Measurements from ENCODE around the gene CROCC. TPM values are rescaled to one million over a fixed set of nuclear protein-coding genes. Genes with fewer than 3 reads are reported as not detected.

Gene CROCC
- total and polyA plus RNA-seq, 9 of the 15 experiments (the other 6 are each of a cell fraction or from before 2014, with no cell fraction given) = 0.17 to 15.4 (median 7.6) TPM

DNA sequence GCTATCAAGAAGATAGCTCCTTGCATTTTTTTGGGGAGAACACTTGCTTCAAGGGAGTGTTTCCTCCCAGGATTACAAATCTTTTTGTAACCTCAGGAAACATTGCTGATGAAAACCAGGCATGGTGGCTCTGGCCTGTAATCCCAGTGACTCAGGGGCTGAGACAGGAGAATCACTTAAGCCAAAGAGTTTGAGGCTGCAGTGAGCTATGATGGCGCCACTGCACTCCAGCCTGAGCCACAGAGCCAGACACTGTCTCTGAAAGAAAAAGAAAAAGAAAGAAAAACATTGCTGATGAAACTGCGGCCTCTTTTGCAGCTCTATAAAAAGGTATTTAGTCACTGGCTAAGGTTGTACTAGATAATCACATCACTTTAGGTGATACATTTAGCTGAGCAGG, 18.7 kb upstream of the CROCC start (continued):
- TF ChIP-seq, protein P1, sequence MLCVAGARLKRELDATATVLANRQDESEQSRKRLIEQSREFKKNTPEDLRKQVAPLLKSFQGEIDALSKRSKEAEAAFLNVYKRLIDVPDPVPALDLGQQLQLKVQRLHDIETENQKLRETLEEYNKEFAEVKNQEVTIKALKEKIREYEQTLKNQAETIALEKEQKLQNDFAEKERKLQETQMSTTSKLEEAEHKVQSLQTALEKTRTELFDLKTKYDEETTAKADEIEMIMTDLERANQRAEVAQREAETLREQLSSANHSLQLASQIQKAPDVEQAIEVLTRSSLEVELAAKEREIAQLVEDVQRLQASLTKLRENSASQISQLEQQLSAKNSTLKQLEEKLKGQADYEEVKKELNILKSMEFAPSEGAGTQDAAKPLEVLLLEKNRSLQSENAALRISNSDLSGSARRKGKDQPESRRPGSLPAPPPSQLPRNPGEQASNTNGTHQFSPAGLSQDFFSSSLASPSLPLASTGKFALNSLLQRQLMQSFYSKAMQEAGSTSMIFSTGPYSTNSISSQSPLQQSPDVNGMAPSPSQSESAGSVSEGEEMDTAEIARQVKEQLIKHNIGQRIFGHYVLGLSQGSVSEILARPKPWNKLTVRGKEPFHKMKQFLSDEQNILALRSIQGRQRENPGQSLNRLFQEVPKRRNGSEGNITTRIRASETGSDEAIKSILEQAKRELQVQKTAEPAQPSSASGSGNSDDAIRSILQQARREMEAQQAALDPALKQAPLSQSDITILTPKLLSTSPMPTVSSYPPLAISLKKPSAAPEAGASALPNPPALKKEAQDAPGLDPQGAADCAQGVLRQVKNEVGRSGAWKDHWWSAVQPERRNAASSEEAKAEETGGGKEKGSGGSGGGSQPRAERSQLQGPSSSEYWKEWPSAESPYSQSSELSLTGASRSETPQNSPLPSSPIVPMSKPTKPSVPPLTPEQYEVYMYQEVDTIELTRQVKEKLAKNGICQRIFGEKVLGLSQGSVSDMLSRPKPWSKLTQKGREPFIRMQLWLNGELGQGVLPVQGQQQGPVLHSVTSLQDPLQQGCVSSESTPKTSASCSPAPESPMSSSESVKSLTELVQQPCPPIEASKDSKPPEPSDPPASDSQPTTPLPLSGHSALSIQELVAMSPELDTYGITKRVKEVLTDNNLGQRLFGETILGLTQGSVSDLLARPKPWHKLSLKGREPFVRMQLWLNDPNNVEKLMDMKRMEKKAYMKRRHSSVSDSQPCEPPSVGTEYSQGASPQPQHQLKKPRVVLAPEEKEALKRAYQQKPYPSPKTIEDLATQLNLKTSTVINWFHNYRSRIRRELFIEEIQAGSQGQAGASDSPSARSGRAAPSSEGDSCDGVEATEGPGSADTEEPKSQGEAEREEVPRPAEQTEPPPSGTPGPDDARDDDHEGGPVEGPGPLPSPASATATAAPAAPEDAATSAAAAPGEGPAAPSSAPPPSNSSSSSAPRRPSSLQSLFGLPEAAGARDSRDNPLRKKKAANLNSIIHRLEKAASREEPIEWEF (CRISPR knock-in tag; IDR thresholded peaks at IDR 0.05) = no peak
- TF ChIP-seq ZNF830 (CRISPR knock-in tag; IDR thresholded peaks at IDR 0.05) = no peak
- TF ChIP-seq, protein P2, sequence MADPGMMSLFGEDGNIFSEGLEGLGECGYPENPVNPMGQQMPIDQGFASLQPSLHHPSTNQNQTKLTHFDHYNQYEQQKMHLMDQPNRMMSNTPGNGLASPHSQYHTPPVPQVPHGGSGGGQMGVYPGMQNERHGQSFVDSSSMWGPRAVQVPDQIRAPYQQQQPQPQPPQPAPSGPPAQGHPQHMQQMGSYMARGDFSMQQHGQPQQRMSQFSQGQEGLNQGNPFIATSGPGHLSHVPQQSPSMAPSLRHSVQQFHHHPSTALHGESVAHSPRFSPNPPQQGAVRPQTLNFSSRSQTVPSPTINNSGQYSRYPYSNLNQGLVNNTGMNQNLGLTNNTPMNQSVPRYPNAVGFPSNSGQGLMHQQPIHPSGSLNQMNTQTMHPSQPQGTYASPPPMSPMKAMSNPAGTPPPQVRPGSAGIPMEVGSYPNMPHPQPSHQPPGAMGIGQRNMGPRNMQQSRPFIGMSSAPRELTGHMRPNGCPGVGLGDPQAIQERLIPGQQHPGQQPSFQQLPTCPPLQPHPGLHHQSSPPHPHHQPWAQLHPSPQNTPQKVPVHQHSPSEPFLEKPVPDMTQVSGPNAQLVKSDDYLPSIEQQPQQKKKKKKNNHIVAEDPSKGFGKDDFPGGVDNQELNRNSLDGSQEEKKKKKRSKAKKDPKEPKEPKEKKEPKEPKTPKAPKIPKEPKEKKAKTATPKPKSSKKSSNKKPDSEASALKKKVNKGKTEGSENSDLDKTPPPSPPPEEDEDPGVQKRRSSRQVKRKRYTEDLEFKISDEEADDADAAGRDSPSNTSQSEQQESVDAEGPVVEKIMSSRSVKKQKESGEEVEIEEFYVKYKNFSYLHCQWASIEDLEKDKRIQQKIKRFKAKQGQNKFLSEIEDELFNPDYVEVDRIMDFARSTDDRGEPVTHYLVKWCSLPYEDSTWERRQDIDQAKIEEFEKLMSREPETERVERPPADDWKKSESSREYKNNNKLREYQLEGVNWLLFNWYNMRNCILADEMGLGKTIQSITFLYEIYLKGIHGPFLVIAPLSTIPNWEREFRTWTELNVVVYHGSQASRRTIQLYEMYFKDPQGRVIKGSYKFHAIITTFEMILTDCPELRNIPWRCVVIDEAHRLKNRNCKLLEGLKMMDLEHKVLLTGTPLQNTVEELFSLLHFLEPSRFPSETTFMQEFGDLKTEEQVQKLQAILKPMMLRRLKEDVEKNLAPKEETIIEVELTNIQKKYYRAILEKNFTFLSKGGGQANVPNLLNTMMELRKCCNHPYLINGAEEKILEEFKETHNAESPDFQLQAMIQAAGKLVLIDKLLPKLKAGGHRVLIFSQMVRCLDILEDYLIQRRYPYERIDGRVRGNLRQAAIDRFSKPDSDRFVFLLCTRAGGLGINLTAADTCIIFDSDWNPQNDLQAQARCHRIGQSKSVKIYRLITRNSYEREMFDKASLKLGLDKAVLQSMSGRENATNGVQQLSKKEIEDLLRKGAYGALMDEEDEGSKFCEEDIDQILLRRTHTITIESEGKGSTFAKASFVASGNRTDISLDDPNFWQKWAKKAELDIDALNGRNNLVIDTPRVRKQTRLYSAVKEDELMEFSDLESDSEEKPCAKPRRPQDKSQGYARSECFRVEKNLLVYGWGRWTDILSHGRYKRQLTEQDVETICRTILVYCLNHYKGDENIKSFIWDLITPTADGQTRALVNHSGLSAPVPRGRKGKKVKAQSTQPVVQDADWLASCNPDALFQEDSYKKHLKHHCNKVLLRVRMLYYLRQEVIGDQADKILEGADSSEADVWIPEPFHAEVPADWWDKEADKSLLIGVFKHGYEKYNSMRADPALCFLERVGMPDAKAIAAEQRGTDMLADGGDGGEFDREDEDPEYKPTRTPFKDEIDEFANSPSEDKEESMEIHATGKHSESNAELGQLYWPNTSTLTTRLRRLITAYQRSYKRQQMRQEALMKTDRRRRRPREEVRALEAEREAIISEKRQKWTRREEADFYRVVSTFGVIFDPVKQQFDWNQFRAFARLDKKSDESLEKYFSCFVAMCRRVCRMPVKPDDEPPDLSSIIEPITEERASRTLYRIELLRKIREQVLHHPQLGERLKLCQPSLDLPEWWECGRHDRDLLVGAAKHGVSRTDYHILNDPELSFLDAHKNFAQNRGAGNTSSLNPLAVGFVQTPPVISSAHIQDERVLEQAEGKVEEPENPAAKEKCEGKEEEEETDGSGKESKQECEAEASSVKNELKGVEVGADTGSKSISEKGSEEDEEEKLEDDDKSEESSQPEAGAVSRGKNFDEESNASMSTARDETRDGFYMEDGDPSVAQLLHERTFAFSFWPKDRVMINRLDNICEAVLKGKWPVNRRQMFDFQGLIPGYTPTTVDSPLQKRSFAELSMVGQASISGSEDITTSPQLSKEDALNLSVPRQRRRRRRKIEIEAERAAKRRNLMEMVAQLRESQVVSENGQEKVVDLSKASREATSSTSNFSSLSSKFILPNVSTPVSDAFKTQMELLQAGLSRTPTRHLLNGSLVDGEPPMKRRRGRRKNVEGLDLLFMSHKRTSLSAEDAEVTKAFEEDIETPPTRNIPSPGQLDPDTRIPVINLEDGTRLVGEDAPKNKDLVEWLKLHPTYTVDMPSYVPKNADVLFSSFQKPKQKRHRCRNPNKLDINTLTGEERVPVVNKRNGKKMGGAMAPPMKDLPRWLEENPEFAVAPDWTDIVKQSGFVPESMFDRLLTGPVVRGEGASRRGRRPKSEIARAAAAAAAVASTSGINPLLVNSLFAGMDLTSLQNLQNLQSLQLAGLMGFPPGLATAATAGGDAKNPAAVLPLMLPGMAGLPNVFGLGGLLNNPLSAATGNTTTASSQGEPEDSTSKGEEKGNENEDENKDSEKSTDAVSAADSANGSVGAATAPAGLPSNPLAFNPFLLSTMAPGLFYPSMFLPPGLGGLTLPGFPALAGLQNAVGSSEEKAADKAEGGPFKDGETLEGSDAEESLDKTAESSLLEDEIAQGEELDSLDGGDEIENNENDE (IDR thresholded peaks at IDR 0.05; ENCODE audit: low read depth, low read length) = no peak
- TF ChIP-seq ETV5 (CRISPR knock-in tag; IDR thresholded peaks at IDR 0.05; ENCODE audit: low read depth) = no peak
- TF ChIP-seq HDAC2 (IDR thresholded peaks at IDR 0.05) = 0 out of 2 replicates have a peak, but pooled peaks have one; percentile 30
- no peak for TF ChIP-seq PHTF2 (CRISPR knock-in tag; IDR thresholded peaks at IDR 0.05)
- 0 out of 2 replicates have a peak, but pooled peaks have one; percentile 9 for TF ChIP-seq ZNF589 (CRISPR knock-in tag; IDR thresholded peaks at IDR 0.05; ENCODE audit: low read depth)
